Activated naive CD8-positive, alpha-beta T cell treated with anti-CD3 and anti-CD28 coated beads for 36 hours (primary cell): Measurements from ENCODE around the gene MISP3. TPM values are rescaled to one million over a fixed set of nuclear protein-coding genes. Genes with fewer than 3 reads are reported as not detected.
"Not testable (repeated sequence)": the region's sequence is repeated elsewhere in the genome, so short reads cannot be mapped to it uniquely, and the experiment has no call there.

Source experiments
- DNase-seq: peaks from one replicate; pipeline ENCODE4 v3.0.0; 2021
- H3K27ac Mint-ChIP-seq: one replicate; pipeline ENCODE4 v1.8.0; 2022; ENCODE audit warnings: mild to moderate bottlenecking, moderate library complexity, mixed read lengths
- H3K27me3 Mint-ChIP-seq: one replicate; pipeline ENCODE4 v1.8.0; 2022; ENCODE audit warnings: mild to moderate bottlenecking, mixed read lengths
- H3K36me3 Mint-ChIP-seq: one replicate; pipeline ENCODE4 v1.8.0; 2021; ENCODE audit warnings: mild to moderate bottlenecking, mixed read lengths
- H3K4me1 Mint-ChIP-seq: one replicate; pipeline ENCODE4 v1.8.0; 2021; ENCODE audit warnings: mixed read lengths
- H3K4me3 Mint-ChIP-seq: one replicate; pipeline ENCODE4 v1.8.0; 2022; ENCODE audit warnings: mild to moderate bottlenecking, moderate library complexity, mixed read lengths
- H3K9me3 Mint-ChIP-seq: one replicate; pipeline ENCODE4 v1.8.0; 2022; ENCODE audit warnings: mixed read lengths
- total RNA-seq, 2 experiments: library from RNA; stranded (reverse); gene quantifications; one replicate each; pipeline ENCODE4 v1.2.3, GENCODE V29; 2021

MISP3 gene
- total RNA-seq, 2 experiments from 2014 or later, result 0.20 to 0.31 TPM

DNA sequence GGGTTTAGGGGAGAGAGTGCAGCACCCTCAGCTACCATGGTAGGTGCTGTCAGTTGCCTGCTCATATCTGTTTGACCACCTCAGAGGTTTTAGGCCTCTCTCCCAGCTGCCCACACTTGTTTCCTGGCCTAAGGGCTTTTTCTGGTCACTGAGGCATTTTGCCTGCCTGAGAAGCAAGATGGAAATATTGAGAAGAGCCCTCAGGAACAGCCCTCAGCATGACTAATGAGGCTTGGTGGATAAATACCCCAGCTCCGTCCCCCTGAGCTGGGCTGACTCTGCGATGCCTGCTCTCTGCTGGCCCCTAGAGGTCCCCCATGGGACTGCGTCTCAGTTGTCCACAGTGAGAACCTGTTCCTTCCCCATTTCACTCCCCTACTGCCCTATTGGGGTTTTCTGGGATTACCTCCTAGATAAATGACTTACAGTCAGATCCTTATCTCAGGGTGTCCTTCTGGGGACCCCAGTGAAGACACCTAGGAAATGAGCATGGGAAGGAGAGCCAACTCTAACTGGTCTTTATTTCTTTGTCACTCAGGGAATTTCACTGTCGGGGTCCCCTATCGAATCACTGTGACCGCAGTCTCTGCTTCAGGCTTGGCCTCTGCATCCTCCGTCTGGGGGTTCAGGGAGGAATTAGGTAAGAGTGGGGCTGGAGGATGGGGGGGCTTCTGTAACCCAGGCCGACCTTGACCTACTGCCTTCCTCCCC is 24.0 kb upstream of the MISP3 start:
- Mint-ChIP-seq H3K36me3 (peaks cover 51% of the 10 kb centered on the region), H3K9me3 (peaks cover 3% of the 10 kb centered on the region), H3K4me3 (no peak overlapping the region), H3K27ac (no peak overlapping the region), H3K27me3 (no peaks in the 10 kb centered on the region), H3K4me1 (peaks cover 6% of the 10 kb centered on the region)
- peak; percentile 74 for DNase-seq

DNA sequence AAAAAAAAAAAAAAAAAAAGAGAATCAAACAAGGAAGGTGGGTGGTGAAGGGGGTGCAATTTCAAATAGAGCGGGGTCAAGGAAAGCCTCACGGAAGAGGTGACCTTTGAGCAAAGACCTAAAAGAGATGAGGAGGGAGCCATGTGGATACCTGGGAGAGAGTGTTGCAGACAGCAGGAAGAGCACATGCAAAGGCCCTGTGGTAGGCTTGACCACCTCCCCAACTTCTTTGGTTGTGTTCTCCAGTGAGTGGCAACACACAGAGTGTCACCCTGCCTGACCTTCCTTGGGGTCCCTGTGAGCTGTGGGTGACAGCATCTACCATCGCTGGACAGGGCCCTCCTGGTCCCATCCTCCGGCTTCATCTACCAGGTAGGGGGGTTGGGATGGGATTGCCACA is 22.1 kb upstream of the MISP3 start:
- Mint-ChIP-seq H3K9me3 (peaks cover 3% of the 10 kb centered on the region), H3K27me3 (no peaks in the 10 kb centered on the region), H3K4me1 (peaks cover 6% of the 10 kb centered on the region), H3K36me3 (peaks cover 54% of the 10 kb centered on the region), H3K4me3 (no peak overlapping the region), H3K27ac (no peak overlapping the region)
- no peak for DNase-seq

DNA sequence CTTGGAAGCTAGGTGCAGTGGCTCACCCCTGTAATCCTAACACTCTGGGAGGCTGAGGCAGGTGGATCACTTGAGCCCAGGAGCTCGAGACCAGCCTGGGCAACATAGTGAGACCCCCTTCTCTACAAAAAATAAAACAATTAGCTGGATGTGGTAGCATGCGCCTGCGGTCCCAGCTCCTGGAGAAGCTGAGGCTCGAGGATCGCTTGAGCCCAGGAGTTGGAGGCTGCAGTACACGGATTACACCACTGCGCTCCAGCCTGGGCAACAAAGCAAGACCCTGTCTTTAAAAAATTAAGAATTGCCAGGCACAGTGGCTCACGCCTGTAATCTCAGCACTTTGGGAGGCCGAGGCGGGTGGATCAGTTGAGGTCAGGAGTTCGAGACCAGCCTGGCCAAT is 21.6 kb upstream of the MISP3 start:
- H3K36me3 Mint-ChIP-seq, result peaks cover 52% of the 10 kb centered on the region
- H3K27ac Mint-ChIP-seq, H3K9me3 Mint-ChIP-seq, H3K4me3 Mint-ChIP-seq, DNase-seq, H3K27me3 Mint-ChIP-seq, H3K4me1 Mint-ChIP-seq: not testable (repeated sequence)

DNA sequence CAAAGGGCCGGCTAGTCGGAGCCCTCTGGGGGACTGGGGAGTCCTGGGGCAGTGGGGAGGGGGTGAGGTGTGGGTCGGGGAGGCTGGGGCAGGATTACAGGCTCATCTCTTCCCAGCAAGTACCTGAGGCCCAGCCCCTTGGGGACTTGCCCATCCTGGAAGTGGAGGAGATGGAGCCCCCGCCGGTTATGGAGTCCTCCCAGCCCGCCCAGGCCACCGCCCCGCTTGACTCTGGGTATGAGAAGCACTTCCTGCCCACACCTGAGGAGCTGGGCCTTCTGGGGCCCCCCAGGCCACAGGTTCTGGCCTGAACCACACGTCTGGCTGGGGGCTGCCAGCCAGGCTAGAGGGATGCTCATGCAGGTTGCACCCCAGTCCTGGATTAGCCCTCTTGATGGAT is 20.6 kb upstream of the MISP3 start:
- Mint-ChIP-seq H3K27ac (no peak overlapping the region), H3K9me3 (peaks cover 3% of the 10 kb centered on the region), H3K36me3 (peaks cover 44% of the 10 kb centered on the region), H3K4me3 (no peak overlapping the region), H3K4me1 (peaks cover 4% of the 10 kb centered on the region), H3K27me3 (peaks cover 5% of the 10 kb centered on the region)
- DNase-seq, result no peak

DNA sequence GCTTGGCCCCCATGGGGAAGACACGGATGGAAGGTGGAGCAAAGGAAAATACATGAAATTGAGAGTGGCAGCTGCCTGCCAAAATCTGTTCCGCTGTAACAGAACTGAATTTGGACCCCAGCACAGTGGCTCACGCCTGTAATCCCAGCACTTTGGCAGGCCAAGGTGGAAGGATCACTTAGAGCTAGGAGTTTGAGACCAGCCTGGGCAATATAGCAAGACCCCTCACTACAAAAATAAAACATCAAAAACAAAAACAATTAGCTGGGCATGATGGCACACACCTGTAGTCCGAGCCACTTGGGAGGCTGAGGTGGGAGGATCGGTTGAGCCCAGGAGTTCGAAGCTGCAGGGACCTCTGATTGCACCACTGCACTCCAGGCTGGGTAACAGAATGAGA is 20.1 kb upstream of the MISP3 start:
- Mint-ChIP-seq H3K27me3 (peaks cover 8% of the 10 kb centered on the region), H3K4me3 (no peak overlapping the region), H3K27ac (no peak overlapping the region), H3K9me3 (peaks cover 3% of the 10 kb centered on the region), H3K36me3 (peaks cover 40% of the 10 kb centered on the region), H3K4me1 (peaks cover 4% of the 10 kb centered on the region)
- DNase-seq, result no peak

DNA sequence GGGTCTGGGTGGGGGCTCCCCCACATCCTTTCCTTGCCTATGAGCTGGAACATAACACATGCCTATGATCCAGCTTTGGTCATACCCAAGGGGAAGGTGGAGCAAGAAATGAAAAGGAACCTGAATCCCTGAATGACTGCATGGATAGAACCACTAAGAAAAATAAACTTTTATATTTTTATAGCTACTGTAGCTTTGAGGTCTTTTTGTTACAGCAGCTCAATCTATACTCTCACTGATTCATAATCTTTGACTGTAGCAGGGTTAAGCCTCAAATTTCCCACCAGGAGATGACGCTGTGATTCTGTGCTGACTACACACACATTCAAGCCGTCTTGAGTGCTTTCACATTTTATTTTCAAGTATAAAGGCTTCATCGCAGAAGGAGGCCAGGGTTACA is 19.6 kb upstream of the MISP3 start:
- H3K9me3 Mint-ChIP-seq, result peaks cover 3% of the 10 kb centered on the region
- H3K36me3 Mint-ChIP-seq, result peaks cover 35% of the 10 kb centered on the region
- H3K27ac Mint-ChIP-seq, result no peak overlapping the region
- peaks cover 14% of the 10 kb centered on the region for H3K27me3 Mint-ChIP-seq
- peaks cover 9% of the 10 kb centered on the region for H3K4me1 Mint-ChIP-seq
- no peak for DNase-seq
- no peak overlapping the region for H3K4me3 Mint-ChIP-seq

DNA sequence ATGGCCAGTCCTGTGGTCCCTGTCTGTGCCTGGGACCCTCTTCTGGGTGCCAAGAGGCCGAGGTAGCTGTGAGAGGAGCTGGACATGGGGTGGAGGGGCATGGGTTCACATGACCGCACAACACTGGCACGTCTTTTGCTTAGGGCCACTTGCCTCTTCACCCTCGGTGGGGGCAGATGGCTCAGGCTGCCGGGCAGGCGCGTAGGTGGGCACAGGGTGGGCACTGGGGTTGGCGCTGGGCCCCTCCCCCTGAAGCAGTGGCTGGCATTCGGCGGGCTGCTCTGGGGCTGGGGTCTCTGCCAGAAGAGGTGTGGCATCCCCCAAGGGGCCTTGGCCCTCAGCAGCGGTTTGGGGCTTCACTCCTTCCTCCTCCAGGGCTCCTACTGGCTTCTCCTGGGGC is 19.1 kb upstream of the MISP3 start:
- peaks cover 12% of the 10 kb centered on the region for H3K4me1 Mint-ChIP-seq
- H3K9me3 Mint-ChIP-seq, result peaks cover 2% of the 10 kb centered on the region

DNA sequence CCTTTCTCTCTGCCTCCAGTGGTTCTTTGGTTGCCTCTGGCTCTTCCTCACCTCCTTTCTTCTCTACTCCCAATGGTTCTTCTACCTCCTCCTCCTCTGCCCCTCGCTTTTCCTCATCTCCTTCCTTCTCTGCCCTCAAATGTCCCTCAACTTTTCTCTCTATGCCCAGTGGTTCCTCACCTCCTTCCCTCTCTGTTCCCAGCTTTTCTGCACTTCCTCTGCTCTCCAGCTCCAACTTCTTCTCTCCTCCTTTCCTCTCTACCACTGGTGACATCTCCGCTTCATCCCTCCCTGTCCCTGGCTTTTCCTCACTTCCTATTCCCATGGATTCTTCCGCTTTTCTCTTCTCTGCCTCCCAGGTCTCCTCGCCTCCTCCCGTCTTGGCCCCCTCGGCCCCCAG is 18.5 kb upstream of the MISP3 start:
- Mint-ChIP-seq H3K4me3 (no peak overlapping the region), H3K9me3 (peaks cover 1% of the 10 kb centered on the region), H3K36me3 (peaks cover 26% of the 10 kb centered on the region), H3K27me3 (peaks cover 25% of the 10 kb centered on the region), H3K27ac (no peak overlapping the region), H3K4me1 (peaks cover 15% of the 10 kb centered on the region)
- DNase-seq, result no peak

More for the DNA sequence above, 19.1 kb upstream of the MISP3 start:
- no peak for DNase-seq
- Mint-ChIP-seq H3K27ac (no peak overlapping the region), H3K36me3 (peaks cover 30% of the 10 kb centered on the region), H3K27me3 (peaks cover 19% of the 10 kb centered on the region), H3K4me3 (no peak overlapping the region)

DNA sequence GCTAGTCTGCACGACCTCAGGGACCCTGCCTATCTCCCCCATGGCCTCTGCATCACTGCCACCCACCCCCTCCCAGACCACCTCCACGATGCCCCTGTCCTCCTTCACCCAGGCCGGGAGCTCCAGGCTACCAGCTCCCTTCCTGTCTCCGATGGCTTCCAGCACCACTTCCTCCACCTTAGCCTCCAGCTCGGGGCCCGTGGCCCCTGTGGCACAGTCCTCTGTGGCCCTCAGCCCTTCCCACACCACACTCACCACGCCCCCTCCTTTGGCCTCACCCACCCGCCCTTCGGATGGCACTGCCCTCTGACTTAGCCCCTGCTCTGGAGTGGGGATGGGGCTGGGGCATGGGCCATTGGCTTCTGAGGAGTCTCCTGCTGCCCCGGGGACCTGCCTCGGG is 17.9 kb upstream of the MISP3 start:
- Mint-ChIP-seq H3K4me3 (no peak overlapping the region), H3K27me3 (peaks cover 31% of the 10 kb centered on the region), H3K36me3 (peaks cover 26% of the 10 kb centered on the region), H3K4me1 (peaks cover 16% of the 10 kb centered on the region), H3K9me3 (peaks cover 1% of the 10 kb centered on the region), H3K27ac (no peak overlapping the region)
- DNase-seq, result no peak

DNA sequence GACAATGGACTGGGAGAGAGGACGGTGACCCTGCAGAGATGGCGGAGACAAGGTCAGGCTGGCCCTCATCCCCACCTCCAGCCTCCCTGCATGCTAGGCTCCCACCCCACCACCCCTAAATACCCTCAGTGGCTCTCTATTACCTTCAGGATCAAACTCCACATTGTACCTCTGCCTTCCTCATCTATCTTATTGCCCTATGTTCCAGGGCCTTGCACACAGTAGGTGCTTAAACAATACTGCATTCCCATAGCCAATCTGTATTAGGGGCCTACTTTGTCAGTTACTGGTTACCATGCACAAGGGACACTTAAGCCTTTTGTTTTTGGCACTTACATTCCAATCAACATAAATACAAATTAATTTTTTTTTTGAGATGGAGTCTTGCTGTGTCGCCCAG is 17.2 kb upstream of the MISP3 start:
- peaks cover 33% of the 10 kb centered on the region for H3K27me3 Mint-ChIP-seq
- peaks cover 17% of the 10 kb centered on the region for H3K4me1 Mint-ChIP-seq
- H3K27ac Mint-ChIP-seq, result no peak overlapping the region

DNA sequence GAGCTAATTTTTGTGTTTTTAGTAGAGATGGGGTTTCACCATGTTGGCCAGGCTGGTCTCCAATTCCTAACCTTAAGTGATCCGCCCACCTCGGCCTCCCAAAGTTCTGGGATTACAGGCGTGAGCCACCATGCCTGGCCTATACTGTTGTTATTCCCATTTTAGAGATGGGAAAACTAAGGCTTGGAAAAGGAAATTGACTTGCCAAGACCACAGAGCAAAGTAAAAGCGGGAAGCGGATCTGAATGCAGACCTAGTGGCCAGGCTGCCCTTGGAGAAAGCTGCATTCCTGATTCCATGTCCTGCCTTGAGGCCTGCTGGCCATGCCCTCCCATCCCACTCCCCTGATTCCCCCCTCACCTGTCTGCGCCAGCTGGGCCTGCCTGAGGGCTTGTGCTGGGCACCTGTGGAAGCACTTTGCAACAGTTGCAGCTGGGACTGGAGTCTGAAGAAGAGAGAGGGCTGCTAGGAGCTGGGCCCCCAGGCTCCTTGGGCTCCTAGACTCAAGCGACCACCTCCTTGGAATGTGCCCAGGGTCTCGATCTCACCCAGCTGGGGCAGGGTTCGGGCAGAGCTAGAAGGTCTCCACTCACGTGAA is 16.4 kb upstream of the MISP3 start:
- Mint-ChIP-seq H3K27ac (no peak overlapping the region), H3K9me3 (peaks cover 1% of the 10 kb centered on the region)

More for the DNA sequence above, 17.2 kb upstream of the MISP3 start:
- Mint-ChIP-seq H3K36me3 (peaks cover 21% of the 10 kb centered on the region), H3K4me3 (no peak overlapping the region), H3K9me3 (peaks cover 1% of the 10 kb centered on the region)
- DNase-seq, result no peak

DNA sequence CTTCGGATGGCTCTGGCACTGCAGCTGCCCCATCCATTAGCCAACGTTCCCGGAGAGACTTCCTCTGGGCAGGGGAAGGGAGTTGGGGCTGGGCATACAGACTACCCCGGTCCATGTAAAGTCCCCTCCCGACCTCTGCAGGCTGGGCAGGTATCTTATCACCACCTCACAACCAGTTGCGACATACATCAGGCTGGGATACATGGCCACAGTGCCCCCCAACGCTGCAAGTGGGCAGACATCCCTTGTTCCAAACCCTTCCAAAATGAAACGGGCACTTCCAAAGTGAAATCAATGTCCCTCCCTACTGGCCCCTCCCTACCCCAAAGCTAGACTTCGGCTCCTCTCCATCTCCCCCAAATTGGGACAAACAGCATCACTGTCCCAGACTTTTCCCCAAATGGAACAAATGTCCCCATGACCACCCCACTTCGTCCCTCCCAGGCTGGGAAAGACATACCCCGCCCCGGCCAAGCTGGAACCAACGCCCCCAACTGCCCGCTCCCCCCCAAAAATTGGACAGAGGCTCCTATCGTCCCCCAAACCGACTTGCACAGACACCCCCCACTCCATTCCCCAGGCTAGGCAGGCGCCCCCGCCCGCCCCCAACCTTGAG is 15.7 kb upstream of the MISP3 start:
- Mint-ChIP-seq H3K4me3 (no peak overlapping the region), H3K9me3 (peaks cover 1% of the 10 kb centered on the region), H3K36me3 (peaks cover 16% of the 10 kb centered on the region), H3K4me1 (peaks cover 17% of the 10 kb centered on the region), H3K27me3 (peaks cover 42% of the 10 kb centered on the region), H3K27ac (no peak overlapping the region)
- no peak for DNase-seq

More for the DNA sequence above, 16.4 kb upstream of the MISP3 start:
- no peak for DNase-seq
- peaks cover 39% of the 10 kb centered on the region for H3K27me3 Mint-ChIP-seq
- H3K36me3 Mint-ChIP-seq, result peaks cover 20% of the 10 kb centered on the region
- no peak overlapping the region for H3K4me3 Mint-ChIP-seq
- peaks cover 17% of the 10 kb centered on the region for H3K4me1 Mint-ChIP-seq

DNA sequence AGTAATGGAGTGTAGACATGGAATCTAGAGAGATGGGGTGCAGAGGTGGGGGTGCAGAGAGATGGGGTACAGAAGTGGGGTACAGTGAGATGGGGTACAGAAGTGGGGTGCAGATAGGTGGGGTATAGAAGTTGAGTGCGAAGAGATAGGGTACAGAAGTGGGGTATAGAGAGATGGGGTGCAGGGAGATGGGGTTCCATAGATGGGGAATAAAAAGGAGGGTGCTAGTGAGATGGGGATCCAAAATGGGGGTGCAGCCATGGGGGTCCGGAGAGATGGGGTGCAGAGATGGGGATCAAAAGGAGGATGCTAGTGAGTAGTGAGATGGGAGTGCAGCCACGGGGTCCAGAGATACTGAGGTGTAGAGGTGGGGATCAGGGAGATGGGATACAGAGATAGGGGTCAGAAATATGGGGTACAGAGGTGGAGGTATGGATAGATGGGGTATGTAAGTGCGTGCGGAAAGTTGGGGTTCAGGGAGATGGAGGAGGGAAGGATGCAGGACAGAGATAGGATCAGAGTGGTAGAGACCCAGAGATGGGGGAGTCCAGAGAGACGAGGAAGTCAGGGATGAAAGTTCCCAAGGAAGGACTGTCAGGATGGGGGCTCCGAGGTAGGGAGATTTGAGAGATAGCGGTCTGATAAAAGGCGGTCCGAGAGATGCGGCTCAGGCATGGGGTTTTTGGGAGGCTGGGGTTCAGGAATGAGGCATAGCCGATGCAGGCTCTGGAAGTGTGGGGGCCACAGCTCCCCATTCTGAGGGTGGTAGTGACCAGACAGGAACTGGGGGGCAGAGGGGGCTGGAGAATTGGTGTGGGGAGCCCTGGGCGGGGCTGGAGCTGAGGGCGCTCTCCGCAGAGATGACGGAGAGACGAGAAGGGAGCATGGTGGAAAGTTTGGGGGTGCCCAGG is 14.1 kb upstream of the MISP3 start:
- Mint-ChIP-seq H3K36me3 (peaks cover 3% of the 10 kb centered on the region), H3K4me1 (peaks cover 17% of the 10 kb centered on the region), H3K27ac (no peak overlapping the region), H3K27me3 (peaks cover 47% of the 10 kb centered on the region), H3K4me3 (peak overlapping the region; percentile 60), H3K9me3 (no peaks in the 10 kb centered on the region)
- DNase-seq, result no peak

DNA sequence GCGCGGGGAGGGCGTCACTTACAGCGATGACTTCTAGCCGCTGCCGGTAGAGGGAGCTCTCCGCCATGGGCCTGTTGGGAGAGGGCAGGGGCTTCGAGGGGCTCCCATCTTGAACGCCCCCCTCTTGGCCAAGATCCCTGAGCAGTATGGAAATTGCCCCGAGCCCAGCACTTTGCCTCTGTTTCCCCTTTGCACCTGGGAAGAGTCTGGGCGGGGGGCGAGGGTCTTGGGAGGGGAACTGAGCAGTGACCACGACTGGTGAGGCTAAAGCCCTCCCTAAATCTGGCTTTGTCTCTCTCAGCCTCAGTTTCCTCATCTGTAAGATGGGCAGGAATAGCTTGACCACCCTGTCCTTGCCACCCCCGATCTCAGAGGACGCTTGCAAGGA is 13.5 kb upstream of the MISP3 start:
- H3K36me3 Mint-ChIP-seq, result no peaks in the 10 kb centered on the region
- peaks cover 17% of the 10 kb centered on the region for H3K4me1 Mint-ChIP-seq
- peaks cover 47% of the 10 kb centered on the region for H3K27me3 Mint-ChIP-seq
- no peaks in the 10 kb centered on the region for H3K9me3 Mint-ChIP-seq
- peak; percentile 66 for DNase-seq
- no peak overlapping the region for H3K27ac Mint-ChIP-seq
- peak overlapping the region; percentile 16 for H3K4me3 Mint-ChIP-seq

DNA sequence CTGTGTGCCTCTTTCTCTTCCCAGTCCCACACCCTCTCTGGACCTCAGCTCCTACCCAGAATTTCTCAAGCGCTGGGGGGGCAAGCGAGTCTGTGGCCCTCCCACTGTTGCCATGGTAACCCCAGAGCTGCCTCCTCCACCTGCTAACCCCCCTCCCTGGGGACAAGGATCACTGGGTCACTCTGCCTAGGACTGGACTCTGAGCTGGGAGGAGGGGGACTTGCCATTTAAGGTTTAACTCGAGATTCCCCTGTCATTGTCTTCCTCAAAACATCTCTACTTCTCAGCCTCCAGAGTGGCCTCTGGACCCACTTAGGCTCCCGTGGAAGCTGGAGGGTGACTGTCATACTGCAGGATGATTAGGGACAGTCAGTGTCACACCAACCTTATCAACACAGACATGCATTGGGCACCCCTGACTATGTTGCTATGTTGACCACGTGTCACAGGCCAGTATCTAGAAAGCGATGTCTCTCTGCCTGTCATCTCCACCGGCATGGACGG is 12.9 kb upstream of the MISP3 start:
- no peaks in the 10 kb centered on the region for H3K36me3 Mint-ChIP-seq
- no peak overlapping the region for H3K4me3 Mint-ChIP-seq

More for the DNA sequence above, 12.9 kb upstream of the MISP3 start:
- Mint-ChIP-seq H3K27me3 (peaks cover 47% of the 10 kb centered on the region), H3K4me1 (peaks cover 17% of the 10 kb centered on the region), H3K9me3 (no peaks in the 10 kb centered on the region), H3K27ac (no peak overlapping the region)
- DNase-seq, result no peak
